HG02870 (cell line): ENCODE results near the gene MROH9.

Source experiments
- ATAC-seq: cut with Tn5 transposase; IDR thresholded peaks from one replicate; pipeline ENCODE4 v1.9.1; 2021; ENCODE audit warnings: mild to moderate bottlenecking, moderate library complexity; ENCODE audit not compliant: unreplicated experiment

Gene MROH9

DNA sequence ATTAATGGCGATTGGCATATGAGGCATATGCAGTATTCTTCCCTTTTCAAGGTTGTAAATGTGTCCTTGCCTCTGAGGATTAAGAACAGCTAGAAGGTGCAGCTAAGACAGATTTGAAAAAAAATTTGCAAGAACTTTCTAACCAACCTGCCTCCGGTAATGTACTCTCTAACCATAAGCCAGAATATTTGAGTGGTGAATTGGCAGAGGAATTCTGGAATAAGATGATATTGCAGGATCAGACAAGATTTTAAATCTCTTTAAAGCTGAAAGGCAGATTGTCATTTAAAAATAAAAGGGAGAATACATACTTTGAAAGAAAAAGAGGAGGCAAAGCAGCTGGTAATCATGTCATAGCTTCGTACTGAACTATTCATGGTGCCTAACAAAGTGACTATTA lies 29.2 kb downstream of the MROH9 start:
- ATAC-seq: no peak

DNA sequence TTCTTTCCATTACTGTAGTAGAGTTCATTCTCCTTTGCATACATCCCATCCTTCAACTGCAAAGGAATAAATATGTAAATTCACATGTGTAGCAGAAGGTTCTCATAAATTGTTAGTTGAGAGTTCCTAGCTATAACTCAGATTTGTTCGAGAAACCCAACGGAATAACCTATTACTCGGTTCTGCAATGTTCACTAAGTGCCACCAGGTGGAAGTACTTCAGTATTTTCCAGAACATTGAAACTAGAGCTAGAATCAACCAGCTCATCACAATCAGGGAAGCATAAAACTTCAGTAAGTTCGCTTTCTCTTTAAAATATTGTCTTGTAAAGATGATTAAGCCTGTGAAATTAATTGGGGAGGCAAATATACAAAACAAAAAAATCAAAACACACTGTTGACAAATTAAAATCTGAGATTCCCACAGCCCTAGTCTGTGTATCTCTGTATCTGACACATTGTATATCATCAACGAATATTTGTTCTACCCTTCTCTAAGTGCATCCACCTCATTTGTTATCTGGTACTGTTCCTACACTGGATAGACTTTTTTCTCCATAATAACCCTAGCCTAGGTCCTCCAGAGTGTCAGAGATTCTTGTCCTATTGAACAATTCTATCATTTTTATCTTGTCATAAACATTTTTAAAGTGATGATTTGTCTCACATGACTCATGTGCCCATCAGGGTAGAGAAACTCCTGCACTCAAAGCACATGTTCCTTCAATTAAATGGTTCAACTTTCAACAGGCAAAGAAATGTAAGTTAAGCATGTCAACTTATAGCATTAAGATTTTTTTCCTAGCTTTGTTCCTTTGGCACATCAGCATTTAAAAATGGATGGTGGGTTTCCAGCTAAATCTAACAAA lies 31.9 kb downstream of the MROH9 start:
- peak; percentile 78 for ATAC-seq

DNA sequence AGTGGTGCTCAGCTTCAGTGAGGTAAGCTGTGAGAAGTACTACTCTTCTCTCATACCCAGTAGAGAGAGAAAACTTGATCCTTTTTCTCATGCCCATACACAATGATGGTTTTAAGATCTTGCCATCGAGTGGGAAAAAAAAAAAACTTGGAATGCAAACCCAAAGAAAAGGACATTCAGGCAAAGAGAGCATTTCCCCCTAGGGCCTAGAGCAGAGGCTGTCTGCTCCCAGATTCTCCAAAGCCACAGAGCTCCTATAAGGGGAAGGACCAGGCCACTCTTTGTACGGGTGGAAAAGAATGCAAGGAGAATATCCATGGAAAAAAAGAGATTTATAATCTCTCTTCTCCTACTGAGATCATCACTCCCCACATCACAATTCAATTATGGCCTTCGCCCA lies 34.9 kb downstream of the MROH9 start:
- no peak for ATAC-seq

GRCh38 chr1:170978371-170978910 lies 43.1 kb downstream of the MROH9 start:
- ATAC-seq: no peak

GRCh38 chr1:170985406-170985805 lies 50.1 kb downstream of the MROH9 start:
- ATAC-seq: no peak

- ATAC-seq: no peak
Observed at GRCh38 chr1:170986901-170987300, 51.6 kb downstream of the MROH9 start.

DNA sequence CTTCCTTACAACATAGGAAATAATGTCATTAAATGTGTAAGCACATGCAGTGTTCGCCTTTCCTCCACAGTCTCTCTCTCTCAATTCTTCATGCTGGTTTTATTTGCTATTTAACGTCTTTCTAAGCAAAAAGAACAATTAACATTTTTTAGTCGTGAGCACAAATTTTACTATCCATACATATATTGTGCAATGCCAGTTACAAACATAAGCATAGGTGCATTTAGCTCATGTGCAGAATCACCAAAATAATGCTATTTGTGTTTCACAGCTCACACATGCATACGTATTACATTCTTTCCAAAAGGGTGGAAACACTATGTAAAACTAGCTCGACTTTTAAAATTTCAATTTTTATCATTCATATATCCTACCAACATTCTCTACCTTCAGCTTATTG lies 52.1 kb downstream of the MROH9 start:
- no peak for ATAC-seq

GRCh38 chr1:170993151-170993550 lies 57.8 kb downstream of the MROH9 start:
- no peak for ATAC-seq

DNA sequence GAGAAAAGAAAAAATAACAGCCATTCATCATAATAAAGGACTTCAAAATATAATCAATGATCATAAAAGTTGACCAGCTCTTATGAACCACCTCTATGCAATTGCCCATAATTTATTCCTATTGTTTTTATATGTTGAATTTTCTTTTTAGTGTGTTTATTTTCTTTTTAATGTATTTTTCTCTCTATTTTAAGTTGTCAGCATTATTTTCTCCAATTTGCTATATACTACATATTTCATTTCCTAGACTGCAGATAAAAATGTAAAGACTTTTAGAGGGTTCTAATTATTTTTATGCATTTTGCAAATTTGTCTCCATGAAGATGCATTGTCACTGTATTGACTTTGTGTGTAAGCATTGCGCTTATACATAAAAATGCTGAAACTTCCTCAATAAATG lies 58.4 kb downstream of the MROH9 start:
- no peak for ATAC-seq

DNA sequence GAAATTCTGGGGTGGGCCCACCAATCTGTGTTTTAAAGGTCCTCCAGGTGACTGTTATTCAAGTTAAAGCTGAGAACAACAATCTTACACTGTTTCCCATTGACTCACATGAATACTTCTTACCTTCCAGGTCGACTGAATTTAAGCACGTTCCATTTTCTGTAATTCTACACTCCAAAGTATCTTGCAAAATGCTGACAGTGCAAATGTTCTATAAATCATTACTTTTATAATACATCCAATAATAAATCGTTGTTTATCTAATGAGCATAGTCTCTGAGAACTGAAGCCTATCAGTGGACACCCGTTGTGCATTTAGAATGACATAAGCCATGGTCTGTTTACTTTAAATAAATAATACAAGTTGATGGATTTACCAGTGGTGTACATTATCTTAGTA lies 79.5 kb downstream of the MROH9 start:
- ATAC-seq: no peak

DNA sequence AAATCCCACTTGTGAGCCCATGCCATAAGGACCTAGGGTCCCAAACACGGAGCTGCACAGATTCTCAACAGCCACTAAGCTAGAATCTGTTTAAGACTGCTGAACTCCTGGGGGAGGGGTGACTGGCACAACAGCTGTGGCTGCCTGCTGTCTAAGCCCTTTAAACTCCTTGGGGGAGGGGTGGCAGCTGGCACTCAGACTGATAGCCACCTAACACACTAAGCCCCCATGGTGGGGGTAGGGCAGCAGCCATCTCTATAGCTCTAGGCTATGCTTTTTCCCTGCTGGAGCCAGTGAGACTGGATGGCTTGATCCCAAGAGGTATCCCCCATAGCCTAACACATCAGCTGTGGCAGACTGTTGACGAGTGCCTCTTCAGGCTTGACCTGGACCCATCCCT lies 82.1 kb downstream of the MROH9 start:
- ATAC-seq: no peak

DNA sequence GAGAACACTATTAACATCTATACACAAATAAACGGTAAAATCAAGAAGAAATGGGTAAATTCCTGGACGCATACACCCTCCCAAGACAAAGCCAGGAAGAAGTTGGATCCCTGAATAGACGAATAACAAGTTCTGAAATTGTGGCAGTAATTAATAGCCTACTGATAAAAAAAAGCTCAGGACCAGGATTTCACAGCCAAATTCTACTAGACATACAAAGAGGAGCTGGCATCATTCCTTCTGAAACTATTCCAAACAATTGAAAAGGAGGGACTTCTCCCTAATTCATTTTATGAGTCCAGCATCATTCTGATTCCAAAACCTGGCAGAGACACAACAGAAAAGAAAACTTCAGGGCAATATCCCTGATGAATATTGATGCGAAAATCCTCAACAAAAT lies 84.6 kb downstream of the MROH9 start:
- no peak for ATAC-seq

GRCh38 chr1:171032822-171033702 lies 97.7 kb downstream of the MROH9 start:
- no peak for ATAC-seq

- ATAC-seq: no peak
Observed at GRCh38 chr1:171037626-171038025, 102.3 kb downstream of the MROH9 start.

DNA sequence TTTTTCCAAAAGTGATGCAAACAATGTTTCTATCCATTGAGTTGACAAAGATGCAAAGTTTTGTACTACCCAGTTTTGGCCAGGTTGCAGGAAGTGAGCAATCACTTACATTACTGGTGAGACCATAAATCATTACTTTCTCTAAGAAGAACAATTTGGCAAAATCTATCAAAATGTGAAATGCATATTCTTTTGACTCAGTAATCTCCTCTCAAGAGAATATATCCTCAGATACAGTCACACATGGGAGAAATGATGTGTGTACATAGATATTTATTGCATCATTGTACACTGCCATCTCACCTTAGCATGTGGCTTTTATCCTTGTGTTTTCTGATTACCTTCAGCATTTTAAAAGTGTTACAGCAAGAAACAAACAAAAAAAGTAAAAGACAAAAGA lies 103.0 kb downstream of the MROH9 start:
- no peak for ATAC-seq

GRCh38 chr1:171048014-171048413 lies 112.7 kb downstream of the MROH9 start:
- no peak for ATAC-seq

DNA sequence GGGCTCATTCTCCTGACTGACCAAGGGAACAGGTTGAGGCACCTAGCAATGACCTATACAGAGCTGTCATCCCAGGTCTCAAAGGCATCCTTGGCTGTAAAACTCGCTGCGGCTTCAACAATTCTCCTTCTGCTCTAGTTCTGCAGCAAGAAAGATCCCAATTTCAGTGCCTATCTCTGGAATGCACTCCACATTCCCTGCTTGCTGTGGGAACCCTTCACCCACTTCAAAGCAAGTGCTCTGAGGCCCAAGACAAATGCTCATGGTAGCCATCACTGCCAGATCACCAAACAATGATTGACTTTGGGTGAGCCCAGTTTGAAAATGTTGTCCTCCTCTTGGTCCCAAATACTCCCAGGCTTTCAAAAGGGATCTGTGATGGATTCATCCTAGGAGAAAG lies 117.6 kb downstream of the MROH9 start:
- no peak for ATAC-seq

GRCh38 chr1:171055966-171056643 lies 120.8 kb downstream of the MROH9 start:
- no peak for ATAC-seq

GRCh38 chr1:171061425-171062143 lies 126.2 kb downstream of the MROH9 start:
- no peak for ATAC-seq

DNA sequence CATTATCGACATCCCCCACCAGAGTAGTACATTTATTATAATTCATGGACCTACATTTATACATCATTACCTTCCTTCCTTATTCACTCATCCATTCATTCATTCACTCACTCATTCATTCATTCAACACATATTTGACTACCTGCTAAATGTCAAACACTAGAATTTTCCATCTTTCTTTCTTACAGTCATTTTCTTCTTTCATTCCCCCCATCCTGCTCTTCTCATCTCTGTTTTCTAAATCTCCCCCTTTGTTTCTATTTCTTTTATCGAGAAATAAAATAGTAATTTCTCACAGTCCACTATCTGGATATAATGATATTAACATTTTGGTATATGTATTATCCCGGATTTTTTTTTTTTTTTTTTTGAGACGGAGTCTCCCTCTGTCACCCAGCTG lies 127.6 kb downstream of the MROH9 start:
- no peak for ATAC-seq

GRCh38 chr1:171075041-171075440 lies 139.7 kb downstream of the MROH9 start:
- ATAC-seq: no peak
